Panc1 (cell line): ENCODE measurements around the gene SEMA3B. TPM values are rescaled to one million over a fixed set of nuclear protein-coding genes. Genes with fewer than 3 reads are reported as not detected.
A peak's percentile ranks its signal among the peaks of the same experiment; 100 is the strongest.

Source experiments
- ATAC-seq: fragments of 200-7000 bp; cut with Tn5 transposase; 2 replicates; pipeline ENCODE4 v1.9.1; 2020; ENCODE audit warnings: mild to moderate bottlenecking, moderate library complexity
- BruUV-seq: library from RNA; stranded (reverse); fragments of 400-500 nt; replicated peaks from 2 replicates; lab custom pipeline; 2021; lab: Mats Ljungman, UMichigan
- CTCF ChIA-PET: fragments of 300-600 bp; sonication (Branson Sonifier 250); formaldehyde crosslinking; loops from one replicate; lab custom pipeline; 2022; ENCODE audit warnings: antibody characterized with exemption; lab: Charles Lee
- POLR2A ChIA-PET: fragments of 300-600 bp; sonication (Branson Sonifier 250); formaldehyde crosslinking; loops from one replicate; lab custom pipeline; 2022; ENCODE audit warnings: antibody characterized with exemption; lab: Charles Lee
- DNase-seq: peaks from one replicate; pipeline ENCODE4 v3.0.0-alpha.2; 2010; ENCODE audit warnings: low read depth, low spot score
- H3K27ac ChIP-seq: 2 replicates; pipeline ENCODE4 v1.5.1; 2011; ENCODE audit warnings: mild to moderate bottlenecking, low read length, inconsistent platforms
- H3K27me3 ChIP-seq: fragments of 200-500 bp; sonication (Bioruptor generic); 2 replicates; pipeline ENCODE4 v1.6.0; 2014; ENCODE audit warnings: low read length, inconsistent platforms; ENCODE audit not compliant: control insufficient read depth, insufficient read depth
- H3K36me3 ChIP-seq: fragments of 200-500 bp; sonication (Bioruptor generic); 2 replicates; pipeline ENCODE4 v1.5.1; 2014; ENCODE audit warnings: inconsistent platforms, mild to moderate bottlenecking, low read length, moderate library complexity; ENCODE audit not compliant: control insufficient read depth, insufficient read depth
- H3K4me1 ChIP-seq: 2 replicates; pipeline ENCODE4 v1.5.1; 2011; ENCODE audit warnings: inconsistent platforms, mild to moderate bottlenecking, low read length, moderate library complexity; ENCODE audit not compliant: control insufficient read depth, insufficient read depth
- H3K4me3 ChIP-seq, 2 experiments: 2 replicates each; pipeline ENCODE4 v1.5.1; 2011 to 2012; ENCODE audit warnings: low read depth in 2 of 2, low read length in 2 of 2, mild to moderate bottlenecking in 2 of 2, inconsistent platforms in 1 of 2, moderate library complexity in 1 of 2
- H3K9me3 ChIP-seq: fragments of 200-500 bp; sonication (Bioruptor generic); 2 replicates; pipeline ENCODE4 v1.5.1; 2014; ENCODE audit warnings: low read depth, mild to moderate bottlenecking, inconsistent platforms, low read length, moderate library complexity; ENCODE audit not compliant: control insufficient read depth, insufficient read depth
- CTCF ChIP-seq: fragments of 450-650 bp; IDR thresholded peaks from 2 replicates; pipeline ENCODE4 v1.5.1; 2017; ENCODE audit warnings: mild to moderate bottlenecking
- POLR2AphosphoS5 ChIP-seq: IDR thresholded peaks from 2 replicates; pipeline ENCODE4 v1.6.1; 2012; ENCODE audit warnings: mild to moderate bottlenecking, low read depth, low read length, moderate library complexity
- REST ChIP-seq, 2 experiments: IDR thresholded peaks; 2 replicates each; pipeline ENCODE4 v1.6.1; 2011 to 2012; ENCODE audit warnings: low read depth in 2 of 2, control low read depth in 1 of 2, low read length in 1 of 2, mild to moderate bottlenecking in 1 of 2, moderate library complexity in 1 of 2; ENCODE audit not compliant: insufficient read depth in 1 of 2
- SIN3A ChIP-seq: IDR thresholded peaks from 2 replicates; pipeline ENCODE4 v1.6.1; 2012; ENCODE audit warnings: low read depth, mild to moderate bottlenecking, low read length, moderate library complexity, borderline replicate concordance; ENCODE audit not compliant: insufficient read depth
- TCF7L2 ChIP-seq: IDR thresholded peaks from 2 replicates; pipeline ENCODE4 v1.6.1; 2011; ENCODE audit warnings: mild to moderate bottlenecking, low read depth, low read length, inconsistent platforms
- in situ Hi-C: cut with HindIII; loops from 2 replicates; pipeline ENCODE4 v1.10.0; 2016; ENCODE audit warnings: low sequenced_read_pairs, low pct_unique_long_range_greater_than_20kb
- intact Hi-C: fragments of 100-400 bp; cut with micrococcal nuclease; formaldehyde crosslinking; loops from one replicate; pipeline ENCODE4 v1.10.0; 2022; ENCODE audit not compliant: unreplicated experiment
- total RNA-seq: library from RNA; stranded (reverse); gene quantifications from one replicate; pipeline ENCODE4 v1.2.1, GENCODE V29; 2021; ENCODE audit not compliant: unreplicated experiment

Gene SEMA3B
- total RNA-seq, 1 experiment from 2014 or later: 1.4 TPM

GRCh38 chr3:50236484-50237132 is 32.3 kb upstream of the SEMA3B start:
- Histone ChIP-seq H3K36me3 (no peaks in the 10 kb centered on the region; the same call in 1 of the 2 replicates), H3K27ac (peak overlapping the region; percentile 83), H3K9me3 (no peaks in the 10 kb centered on the region), H3K4me3 (peak overlapping the region; percentile 83 to 86), H3K27me3 (no peaks in the 10 kb centered on the region), H3K4me1 (peaks cover 19% of the 10 kb centered on the region)
- in situ Hi-C loops (no loop called here), intact Hi-C loops (no loop called here)
- TF ChIP-seq CTCF (no peak), POLR2AphosphoS5 (no peak), REST (IDR thresholded peaks at IDR 0.05; ENCODE audit: insufficient read depth in 1 of 2, low read depth in 2 of 2, low read length in 1 of 2) (no peak), TCF7L2 (no peak), SIN3A (no peak)
- BruUV-seq: TSS peak; percentile 56
- ATAC-seq: no peak
- POLR2A ChIA-PET: no interaction called here
- CTCF ChIA-PET: no interaction called here
- DNase-seq: no peak

GRCh38 chr3:50237133-50237651 is 31.8 kb upstream of the SEMA3B start:
- DNase-seq (no peak), ATAC-seq (no peak)
- H3K27ac ChIP-seq: peak overlapping the region; percentile 83
- peaks cover 21% of the 10 kb centered on the region for H3K4me1 ChIP-seq
- ChIA-PET POLR2A (interaction anchor here (0.6 kb wide), 3 partner anchors 12 to 62 kb away, joined by 10 to 16 read pairs (median 15); partner anchors contain the start of genes HYAL3 and NAA80), CTCF (no interaction called here)
- no peak for TF ChIP-seq REST (IDR thresholded peaks at IDR 0.05; ENCODE audit: insufficient read depth in 1 of 2, low read depth in 2 of 2, low read length in 1 of 2)
- TF ChIP-seq TCF7L2: no peak
- no peak for TF ChIP-seq CTCF
- TF ChIP-seq POLR2AphosphoS5: no peak
- TF ChIP-seq SIN3A: no peak
- no peaks in the 10 kb centered on the region for H3K27me3 ChIP-seq
- BruUV-seq: no TSS peak
- intact Hi-C loops (no loop called here), in situ Hi-C loops (no loop called here)
- H3K9me3 ChIP-seq: no peaks in the 10 kb centered on the region
- peak overlapping the region; percentile 83 to 86 for H3K4me3 ChIP-seq
- H3K36me3 ChIP-seq: no peaks in the 10 kb centered on the region; the same call in 1 of the 2 replicates
